GM23248 (cell line): ENCODE results near the gene IFIT1B. TPM values are rescaled to one million over a fixed set of nuclear protein-coding genes. Genes with fewer than 3 reads are reported as not detected.
"Not testable (repeated sequence)": the region's sequence is repeated elsewhere in the genome, so short reads cannot be mapped to it uniquely, and the experiment has no call there.

Experiments
- DNase-seq: peaks from one replicate; pipeline ENCODE4 v3.0.0-alpha.2; 2015
- H2AFZ ChIP-seq: fragments of 200-600 bp; sonication (generic); 2 replicates; pipeline ENCODE4 v1.6.1; 2016; ENCODE audit warnings: antibody characterized with exemption
- H3F3A ChIP-seq: fragments of 200-600 bp; sonication (generic); 2 replicates; pipeline ENCODE4 v1.6.1; 2016; ENCODE audit warnings: mild to moderate bottlenecking, antibody characterized with exemption, mixed run types; ENCODE audit not compliant: insufficient read depth
- H3K27ac ChIP-seq: fragments of 200-600 bp; sonication (generic); 2 replicates; pipeline ENCODE4 v1.5.1; 2016; ENCODE audit warnings: mild to moderate bottlenecking
- H3K27me3 ChIP-seq: fragments of 200-600 bp; sonication (generic); replicated peaks from 2 replicates; pipeline ENCODE4 v1.6.1; 2016; ENCODE audit warnings: mild to moderate bottlenecking; ENCODE audit not compliant: insufficient read depth
- H3K36me3 ChIP-seq: fragments of 200-600 bp; sonication (generic); 2 replicates; pipeline ENCODE4 v1.6.1; 2016; ENCODE audit warnings: low read depth, mild to moderate bottlenecking
- H3K4me1 ChIP-seq: fragments of 200-600 bp; sonication (generic); 2 replicates; pipeline ENCODE4 v1.6.1; 2016; ENCODE audit warnings: mild to moderate bottlenecking; ENCODE audit not compliant: insufficient read depth
- H3K4me2 ChIP-seq: fragments of 200-600 bp; sonication (generic); one replicate; pipeline ENCODE4 v1.6.1; 2016; ENCODE audit warnings: mild to moderate bottlenecking; ENCODE audit not compliant: unreplicated experiment
- H3K4me3 ChIP-seq: fragments of 200-600 bp; sonication (generic); 2 replicates; pipeline ENCODE4 v1.5.1; 2016; ENCODE audit warnings: mild to moderate bottlenecking
- H3K79me2 ChIP-seq: fragments of 200-600 bp; sonication (generic); 2 replicates; pipeline ENCODE4 v1.6.1; 2016; ENCODE audit warnings: mild to moderate bottlenecking; ENCODE audit not compliant: insufficient read depth
- H3K9ac ChIP-seq: fragments of 200-600 bp; sonication (generic); 2 replicates; pipeline ENCODE4 v1.6.1; 2016; ENCODE audit warnings: mild to moderate bottlenecking
- H3K9me2 ChIP-seq: fragments of 200-600 bp; sonication (generic); 2 replicates; pipeline ENCODE4 v1.6.1; 2016; ENCODE audit warnings: mixed run types, mild to moderate bottlenecking, moderate library complexity; ENCODE audit not compliant: insufficient read depth
- H3K9me3 ChIP-seq: fragments of 200-600 bp; sonication (generic); one replicate; pipeline ENCODE4 v1.6.1; 2017; ENCODE audit warnings: low read depth
- H4K20me1 ChIP-seq: fragments of 200-600 bp; sonication (generic); 2 replicates; pipeline ENCODE4 v1.6.0; 2016; ENCODE audit not compliant: insufficient read depth
- EZH2 ChIP-seq: fragments of 200-600 bp; sonication (generic); IDR thresholded peaks from 2 replicates; pipeline ENCODE4 v1.6.1; 2018; ENCODE audit warnings: antibody characterized with exemption, mild to moderate bottlenecking; ENCODE audit not compliant: insufficient read depth, poor library complexity, severe bottlenecking
- EZH2phosphoT487 ChIP-seq: fragments of 200-600 bp; sonication (generic); IDR thresholded peaks from 2 replicates; pipeline ENCODE4 v1.6.1; 2018; ENCODE audit warnings: antibody characterized with exemption, moderate library complexity, mild to moderate bottlenecking, low read depth; ENCODE audit not compliant: insufficient read depth
- WGBS, 2 experiments: methylation state at CpG; one replicate each; pipeline ENCODE4 v1.1.6; 2015 to 2017; ENCODE audit warnings: low lambda C conversion rate in 2 of 2, low coverage in 1 of 2; ENCODE audit errors: missing lambda C conversion rate in 2 of 2; 5-methylcytosine and 5-hydroxymethylcytosine counted together
- in situ Hi-C: fragments of 300-500 bp; cut with MboI; formaldehyde crosslinking; loops from 2 replicates; pipeline ENCODE4 v1.15.0; 2020
- polyA plus RNA-seq: library from polyadenylated mRNA; unstranded; fragments of >200 nt; fragmentation: Nextera tagmentation; extraction: Ambion mirVana; gene quantifications from 2 replicates; pipeline ENCODE4 v1.2.1, GENCODE V29; 2016
- total RNA-seq: library from RNA; depleted of rRNA; stranded (reverse); fragments of >200 nt; shearing (Covaris generic); gene quantifications from 2 replicates; pipeline ENCODE4 v1.2.3, GENCODE V29; 2014

The IFIT1B gene
- total and polyA plus RNA-seq, 2 experiments from 2014 or later: not detected

DNA sequence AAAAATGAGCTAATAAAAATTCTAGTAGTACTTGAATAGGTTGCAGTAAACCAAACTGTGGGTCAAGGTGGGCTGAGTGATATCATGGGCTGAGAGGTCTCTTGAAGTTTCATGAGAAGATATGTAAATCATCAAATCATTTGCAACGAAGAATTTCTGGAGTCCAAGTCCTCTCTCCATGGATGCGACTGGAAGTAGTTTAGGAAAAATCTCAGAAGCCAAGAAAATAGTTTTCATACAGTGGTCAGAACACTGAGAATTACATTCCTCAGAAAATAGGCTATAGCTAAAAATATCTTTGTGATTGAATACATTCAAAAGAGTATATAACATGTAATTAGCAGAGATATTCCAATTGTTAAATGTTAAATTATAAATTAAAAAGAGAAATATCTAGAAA lies 10.9 kb downstream of the IFIT1B start:
- Histone ChIP-seq H2AFZ (peak overlapping the region; percentile 21; the same call in 1 of the 2 replicates), H3K27me3 (no peaks in the 10 kb centered on the region), H4K20me1 (no peaks in the 10 kb centered on the region), H3K4me1 (peaks cover 17% of the 10 kb centered on the region; the same call in 1 of the 2 replicates), H3K27ac (no peak overlapping the region), H3F3A (peaks cover 20% of the 10 kb centered on the region), H3K9me3 (no peaks in the 10 kb centered on the region), H3K4me3 (no peak overlapping the region), H3K79me2 (no peaks in the 10 kb centered on the region), H3K9ac (no peak overlapping the region), H3K9me2 (no peaks in the 10 kb centered on the region), H3K4me2 (no peak overlapping the region), H3K36me3 (no peaks in the 10 kb centered on the region)
- in situ Hi-C loops: loop anchor here (25.0 kb wide), 1 partner anchor 352 kb away; no protein-coding TSS in a partner anchor
- 22 to 41% methylated on average over 2 of the region's 2 CpGs for WGBS, 2 experiments
- DNase-seq: no peak
- no peak for TF ChIP-seq EZH2
- TF ChIP-seq EZH2phosphoT487: no peak

DNA sequence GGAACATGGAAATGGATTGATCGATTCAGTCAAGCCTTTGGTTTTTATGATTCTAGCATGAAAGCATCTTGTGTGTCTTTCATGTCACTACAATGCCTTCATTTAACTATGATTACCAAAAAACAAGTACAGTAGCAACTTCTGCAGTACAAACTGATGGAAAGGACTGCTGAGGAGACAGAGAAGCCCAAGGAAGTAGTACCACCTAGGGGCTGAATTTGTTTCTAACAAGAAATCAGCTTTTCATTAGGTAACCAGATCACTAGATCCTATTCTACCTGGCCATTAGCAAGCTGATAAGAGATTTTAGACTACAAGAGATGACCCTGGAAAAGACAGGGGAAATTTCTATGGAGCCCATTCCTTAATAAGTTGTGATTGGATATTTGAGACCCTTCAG lies 11.4 kb downstream of the IFIT1B start:
- Histone ChIP-seq H3K27ac (no peak overlapping the region), H3K9me3 (no peaks in the 10 kb centered on the region), H3K27me3 (no peaks in the 10 kb centered on the region), H3K9me2 (no peaks in the 10 kb centered on the region), H3K4me1 (peaks cover 17% of the 10 kb centered on the region; the same call in 1 of the 2 replicates), H4K20me1 (no peaks in the 10 kb centered on the region), H3K36me3 (no peaks in the 10 kb centered on the region), H3K4me2 (no peak overlapping the region), H2AFZ (peak overlapping the region; percentile 21; the same call in 1 of the 2 replicates), H3K79me2 (no peaks in the 10 kb centered on the region), H3F3A (peaks cover 20% of the 10 kb centered on the region), H3K4me3 (no peak overlapping the region), H3K9ac (no peak overlapping the region)
- no peak for TF ChIP-seq EZH2
- no peak for TF ChIP-seq EZH2phosphoT487
- in situ Hi-C loops: loop anchor here (25.0 kb wide), 1 partner anchor 352 kb away; no protein-coding TSS in a partner anchor
- WGBS, 2 experiments: 8 to 14% methylated on average over 1 of the region's 1 CpG
- peak; percentile 57 for DNase-seq

DNA sequence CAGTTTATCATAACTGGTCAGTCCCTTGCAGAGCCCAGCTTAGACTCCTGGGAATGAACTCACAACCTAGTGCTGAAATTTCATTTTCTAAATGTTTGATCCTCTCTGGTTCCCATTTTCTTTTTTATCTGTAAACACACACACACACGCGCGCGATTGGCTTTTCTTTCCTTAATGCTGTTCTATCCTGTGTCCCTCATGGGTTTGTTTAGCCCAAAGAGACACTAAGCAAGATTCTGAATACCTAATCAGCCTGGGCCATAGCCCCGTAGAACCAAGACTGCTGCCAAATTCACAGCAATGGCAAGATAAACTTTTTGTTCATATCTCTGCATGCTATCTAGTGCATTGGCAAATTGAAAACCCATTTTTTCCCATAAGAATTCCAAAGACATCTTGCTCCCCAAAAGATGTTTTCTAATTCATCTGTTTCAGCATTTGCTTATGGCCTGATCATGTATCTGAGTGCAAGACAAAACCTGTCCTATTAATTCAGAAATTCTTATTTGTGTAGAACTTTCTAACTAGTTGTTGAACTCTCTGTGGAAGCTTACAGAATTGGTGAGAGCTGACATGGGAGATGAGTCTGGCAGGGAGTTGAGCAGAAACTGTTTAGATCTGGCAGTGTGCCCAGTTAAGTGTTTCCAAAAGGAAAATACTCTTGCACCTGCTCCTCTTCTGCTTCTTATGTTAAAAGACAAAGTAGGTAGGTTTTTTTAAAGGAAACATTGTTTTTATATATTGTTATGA lies 12.8 kb downstream of the IFIT1B start:
- Histone ChIP-seq H3K9me2 (no peaks in the 10 kb centered on the region), H3K9ac (no peak overlapping the region), H3K4me3 (no peak overlapping the region), H3K79me2 (no peaks in the 10 kb centered on the region), H3K27me3 (no peaks in the 10 kb centered on the region), H3K4me2 (no peak overlapping the region), H3K4me1 (peaks cover 11% of the 10 kb centered on the region; the same call in 1 of the 2 replicates), H3F3A (peaks cover 20% of the 10 kb centered on the region), H3K9me3 (no peaks in the 10 kb centered on the region), H2AFZ (no peak overlapping the region), H3K27ac (no peak overlapping the region), H3K36me3 (no peaks in the 10 kb centered on the region), H4K20me1 (no peaks in the 10 kb centered on the region)
- DNase-seq: no peak
- in situ Hi-C loops: loop anchor here (25.0 kb wide), 1 partner anchor 353 kb away; no protein-coding TSS in a partner anchor
- 93 to 97% methylated on average over 5 of the region's 5 CpGs for WGBS, 2 experiments
- TF ChIP-seq EZH2phosphoT487 (no peak), EZH2 (no peak)

DNA sequence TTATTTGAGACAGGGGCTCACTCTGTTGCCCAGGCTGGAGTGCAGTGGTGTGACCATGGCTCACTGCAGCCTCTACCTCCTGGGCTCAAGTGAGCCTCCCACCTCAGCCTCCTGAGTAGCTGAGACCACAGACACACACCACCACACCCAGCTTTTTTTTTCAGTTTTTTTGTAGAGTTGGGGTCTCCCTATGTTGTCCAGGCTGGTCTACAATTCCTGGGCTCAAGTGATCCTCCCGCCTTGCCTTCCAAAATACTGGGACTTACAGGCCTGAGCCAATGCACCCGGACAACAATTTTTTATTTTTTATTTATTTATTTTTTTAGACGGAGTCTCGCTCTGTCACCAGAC lies 13.3 kb downstream of the IFIT1B start:
- not testable (repeated sequence) for H2AFZ ChIP-seq, H3K9ac ChIP-seq, DNase-seq, H3K4me3 ChIP-seq, H3K79me2 ChIP-seq, H3K27ac ChIP-seq, H3K9me2 ChIP-seq, H3K36me3 ChIP-seq, H3K4me2 ChIP-seq, H3K9me3 ChIP-seq, H4K20me1 ChIP-seq, H3K27me3 ChIP-seq
- peaks cover 11% of the 10 kb centered on the region; the same call in 1 of the 2 replicates for H3K4me1 ChIP-seq
- 86 to 88% methylated on average over 4 of the region's 4 CpGs for WGBS, 2 experiments
- peaks cover 20% of the 10 kb centered on the region for H3F3A ChIP-seq
- in situ Hi-C loops: loop anchor here (25.0 kb wide), 1 partner anchor 354 kb away; no protein-coding TSS in a partner anchor
